ENCODE data around the gene DGCR2.

The DGCR2 gene

GRCh38 chr22:19134176-19134831 lies 12.1 kb upstream of the DGCR2 start:
- no peak for TF ChIP-seq GATA3 (IDR thresholded peaks at IDR 0.05; ENCODE audit: low read depth, low read length)
- no peak for TF ChIP-seq GATA2 (IDR thresholded peaks at IDR 0.05; ENCODE audit: low read depth, low read length)

- TF ChIP-seq GATA2 (IDR thresholded peaks at IDR 0.05; ENCODE audit: low read depth, low read length) (no peak), GATA3 (IDR thresholded peaks at IDR 0.05; ENCODE audit: low read depth, low read length) (no peak)
Measured at GRCh38 chr22:19133561-19133960, 11.3 kb upstream of the DGCR2 start.

- no peak for TF ChIP-seq GATA2 (IDR thresholded peaks at IDR 0.05; ENCODE audit: low read depth, low read length)
- no peak for TF ChIP-seq GATA3 (IDR thresholded peaks at IDR 0.05; ENCODE audit: low read depth, low read length)
Measured at GRCh38 chr22:19132693-19133400, 10.6 kb upstream of the DGCR2 start.

- TF ChIP-seq GATA3 (IDR thresholded peaks at IDR 0.05; ENCODE audit: low read depth, low read length) (no peak), GATA2 (IDR thresholded peaks at IDR 0.05; ENCODE audit: low read depth, low read length) (no peak)
Measured at GRCh38 chr22:19132153-19132552, 9.9 kb upstream of the DGCR2 start.

GRCh38 chr22:19131685-19132015 lies 9.4 kb upstream of the DGCR2 start:
- TF ChIP-seq GATA3 (IDR thresholded peaks at IDR 0.05; ENCODE audit: low read depth, low read length) (no peak), GATA2 (IDR thresholded peaks at IDR 0.05; ENCODE audit: low read depth, low read length) (no peak)

- TF ChIP-seq GATA2 (IDR thresholded peaks at IDR 0.05; ENCODE audit: low read depth, low read length), result no peak
- no peak for TF ChIP-seq GATA3 (IDR thresholded peaks at IDR 0.05; ENCODE audit: low read depth, low read length)
Measured at GRCh38 chr22:19130959-19131684, 8.9 kb upstream of the DGCR2 start, which contains the start of gene TSSK2. Gene TSSK2 (plus strand): TSS chr22:19131308. CDS start chr22:19131400, 92 bp downstream.

- TF ChIP-seq GATA3 (IDR thresholded peaks at IDR 0.05; ENCODE audit: low read depth, low read length), result no peak
- no peak for TF ChIP-seq GATA2 (IDR thresholded peaks at IDR 0.05; ENCODE audit: low read depth, low read length)
Measured at GRCh38 chr22:19129871-19130270, 7.7 kb upstream of the DGCR2 start.

GRCh38 chr22:19128946-19129727 lies 6.9 kb upstream of the DGCR2 start:
- TF ChIP-seq GATA3 (IDR thresholded peaks at IDR 0.05; ENCODE audit: low read depth, low read length), result no peak
- TF ChIP-seq GATA2 (IDR thresholded peaks at IDR 0.05; ENCODE audit: low read depth, low read length), result no peak

GRCh38 chr22:19128009-19128401 lies 5.8 kb upstream of the DGCR2 start:
- TF ChIP-seq GATA3 (IDR thresholded peaks at IDR 0.05; ENCODE audit: low read depth, low read length), result no peak
- no peak for TF ChIP-seq GATA2 (IDR thresholded peaks at IDR 0.05; ENCODE audit: low read depth, low read length)

GRCh38 chr22:19127329-19128008 lies 5.3 kb upstream of the DGCR2 start:
- no peak for TF ChIP-seq GATA3 (IDR thresholded peaks at IDR 0.05; ENCODE audit: low read depth, low read length)
- TF ChIP-seq GATA2 (IDR thresholded peaks at IDR 0.05; ENCODE audit: low read depth, low read length), result no peak

- no peak for TF ChIP-seq GATA2 (IDR thresholded peaks at IDR 0.05; ENCODE audit: low read depth, low read length)
- no peak for TF ChIP-seq GATA3 (IDR thresholded peaks at IDR 0.05; ENCODE audit: low read depth, low read length)
Measured at GRCh38 chr22:19126309-19127273, 4.4 kb upstream of the DGCR2 start.

GRCh38 chr22:19125474-19126308 lies 3.5 kb upstream of the DGCR2 start:
- TF ChIP-seq GATA3 (IDR thresholded peaks at IDR 0.05; ENCODE audit: low read depth, low read length), result no peak
- no peak for TF ChIP-seq GATA2 (IDR thresholded peaks at IDR 0.05; ENCODE audit: low read depth, low read length)
